Osteoblast (primary cell): Measurements from ENCODE around the gene ODAM. TPM values are rescaled to one million over a fixed set of nuclear protein-coding genes. Genes with fewer than 3 reads are reported as not detected.
"Not testable (repeated sequence)": the region's sequence is repeated elsewhere in the genome, so short reads cannot be mapped to it uniquely, and the experiment has no call there.

Experiments used
- DNase-seq: peaks from one replicate; pipeline ENCODE4 v3.0.0; 2011; ENCODE audit warnings: low spot score, mixed read lengths; ENCODE audit not compliant: insufficient read length; ENCODE audit errors: missing footprints
- H2AFZ ChIP-seq: 2 replicates; pipeline ENCODE4 v1.6.0; 2011; ENCODE audit warnings: mild to moderate bottlenecking, low read length
- H3K27ac ChIP-seq: 2 replicates; pipeline ENCODE4 v1.5.1; 2011; ENCODE audit warnings: mild to moderate bottlenecking, low read depth, low read length, moderate library complexity
- H3K27me3 ChIP-seq: 2 replicates; pipeline ENCODE4 v1.6.0; 2012; ENCODE audit warnings: mild to moderate bottlenecking, control low read depth, inconsistent platforms, low read length, moderate library complexity; ENCODE audit not compliant: insufficient read depth
- H3K36me3 ChIP-seq: 2 replicates; pipeline ENCODE4 v1.5.1; 2011; ENCODE audit warnings: mild to moderate bottlenecking, low read length, control low read depth, moderate library complexity; ENCODE audit not compliant: insufficient read depth
- H3K4me1 ChIP-seq: 2 replicates; pipeline ENCODE4 v1.5.1; 2011; ENCODE audit warnings: mild to moderate bottlenecking, low read length, control low read depth, moderate library complexity; ENCODE audit not compliant: insufficient read depth
- H3K4me2 ChIP-seq: 2 replicates; pipeline ENCODE4 v1.6.0; 2011; ENCODE audit warnings: mild to moderate bottlenecking, low read length; ENCODE audit not compliant: insufficient read depth
- H3K4me3 ChIP-seq: fragments of 200-600 bp; sonication (generic); 3 replicates; pipeline ENCODE4 v1.5.1; 2012; ENCODE audit warnings: mild to moderate bottlenecking, low read length, inconsistent platforms; ENCODE audit not compliant: insufficient read depth
- H3K79me2 ChIP-seq: 2 replicates; pipeline ENCODE4 v1.6.0; 2012; ENCODE audit warnings: mild to moderate bottlenecking, low read length, control low read depth, inconsistent platforms; ENCODE audit not compliant: insufficient read depth
- H3K9me3 ChIP-seq: 2 replicates; pipeline ENCODE4 v1.5.1; 2011; ENCODE audit warnings: low read depth, low read length, control low read depth
- H4K20me1 ChIP-seq: 2 replicates; pipeline ENCODE4 v1.6.0; 2012; ENCODE audit warnings: mild to moderate bottlenecking, low read length, control low read depth; ENCODE audit not compliant: insufficient read depth
- CTCF ChIP-seq: IDR thresholded peaks from 2 replicates; pipeline ENCODE4 v1.5.1; 2011; ENCODE audit warnings: mild to moderate bottlenecking, low read depth, low read length, moderate library complexity; ENCODE audit errors: extremely low read depth
- total RNA-seq: library from RNA; depleted of rRNA; stranded (reverse); fragments of >200 nt; gene quantifications from 2 replicates; pipeline ENCODE4 v1.2.3, GENCODE V29; 2012

Gene ODAM
- total RNA-seq, 1 donor = not detected

GRCh38 chr4:70221818-70222217 is 26.3 kb downstream of the ODAM start:
- H3K36me3 ChIP-seq, H4K20me1 ChIP-seq, H3K4me2 ChIP-seq, H2AFZ ChIP-seq, DNase-seq, H3K4me1 ChIP-seq, H3K79me2 ChIP-seq, H3K4me3 ChIP-seq, H3K9me3 ChIP-seq, H3K27ac ChIP-seq, H3K27me3 ChIP-seq: not testable (repeated sequence)

GRCh38 chr4:70225824-70226223 is 30.3 kb downstream of the ODAM start, which contains the start of gene FDCSP:
FDCSP (plus strand) TSS chr4:70226124; CDS start chr4:70231195, 5,071 bp downstream.
- no peaks in the 10 kb centered on the region for H3K9me3 ChIP-seq
- H3K36me3 ChIP-seq = no peaks in the 10 kb centered on the region
- H3K4me2 ChIP-seq = no peak within 1 kb of the TSS
- H4K20me1 ChIP-seq = no peaks in the 10 kb centered on the region
- no peak for DNase-seq
- H3K79me2 ChIP-seq = no peaks in the 10 kb centered on the region
- no peak for TF ChIP-seq CTCF
- H3K4me1 ChIP-seq = no peaks in the 10 kb centered on the region
- H3K4me3 ChIP-seq = no peak within 1 kb of the TSS
- H2AFZ ChIP-seq = no peak within 1 kb of the TSS
- no peaks in the 10 kb centered on the region for H3K27me3 ChIP-seq
- no peak within 1 kb of the TSS for H3K27ac ChIP-seq

- Histone ChIP-seq H3K4me1 (no peaks in the 10 kb centered on the region), H2AFZ (no peak overlapping the region), H3K27me3 (no peaks in the 10 kb centered on the region), H4K20me1 (no peaks in the 10 kb centered on the region), H3K4me3 (no peak overlapping the region), H3K79me2 (no peaks in the 10 kb centered on the region), H3K9me3 (peaks cover 1% of the 10 kb centered on the region), H3K4me2 (no peak overlapping the region), H3K27ac (no peak overlapping the region), H3K36me3 (no peaks in the 10 kb centered on the region)
- no peak for TF ChIP-seq CTCF
- DNase-seq = no peak
Observed at GRCh38 chr4:70236125-70236524, 40.6 kb downstream of the ODAM start.

- Histone ChIP-seq H3K36me3 (no peaks in the 10 kb centered on the region), H4K20me1 (no peaks in the 10 kb centered on the region), H3K27me3 (no peaks in the 10 kb centered on the region), H3K9me3 (no peaks in the 10 kb centered on the region), H3K4me3 (no peak overlapping the region), H3K4me1 (no peaks in the 10 kb centered on the region), H3K27ac (no peak overlapping the region), H2AFZ (no peak overlapping the region), H3K79me2 (no peaks in the 10 kb centered on the region), H3K4me2 (no peak overlapping the region)
- DNase-seq = no peak
- TF ChIP-seq CTCF = no peak
Observed at GRCh38 chr4:70239131-70239883, 43.8 kb downstream of the ODAM start.
